SH-SY5Y (cell line): ENCODE results near the gene SMCHD1.

ENCODE experiments used
- GATA2 ChIP-seq: IDR thresholded peaks from 2 replicates; pipeline ENCODE4 v1.6.1; 2011; ENCODE audit warnings: mild to moderate bottlenecking, low read depth, low read length
- GATA3 ChIP-seq: IDR thresholded peaks from 2 replicates; pipeline ENCODE4 v1.6.1; 2011; ENCODE audit warnings: low read depth, mild to moderate bottlenecking, low read length, moderate library complexity

DNA sequence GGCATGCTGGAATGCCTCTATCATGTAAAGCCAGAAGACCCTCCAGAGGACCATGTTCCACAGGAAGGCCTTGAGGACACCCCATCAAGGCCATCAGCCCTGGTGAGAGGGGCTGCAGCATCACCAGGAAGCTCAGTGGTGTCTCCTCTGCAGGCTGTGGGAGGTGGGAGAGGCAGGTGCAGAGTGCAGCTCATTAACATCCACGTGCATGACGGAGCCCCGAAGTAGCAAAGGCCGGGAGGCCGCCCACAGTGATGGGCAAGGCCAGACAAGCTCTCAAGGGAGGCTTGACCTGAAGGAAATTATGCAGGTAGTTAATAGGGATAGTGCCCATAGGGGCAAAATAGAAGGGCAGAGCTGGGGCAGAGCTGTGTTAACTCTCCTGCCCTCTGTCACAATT is 30.3 kb upstream of the SMCHD1 start:
- TF ChIP-seq GATA3 (no peak), GATA2 (no peak)
